OCI-M1 (cell line): ENCODE measurements around the gene WSB1.

Source experiments
- DNase-seq: peaks from one replicate; lab custom pipeline; 2025; lab: John Stamatoyannopoulos, UW

Gene WSB1

GRCh38 chr17:27357236-27357635 is 63.3 kb downstream of the WSB1 start:
- no peak for DNase-seq

- DNase-seq = peak; percentile 62
Observed at GRCh38 chr17:27360507-27360906, 66.6 kb downstream of the WSB1 start.

GRCh38 chr17:27361695-27362094 is 67.8 kb downstream of the WSB1 start:
- no peak for DNase-seq

GRCh38 chr17:27362503-27362902 is 68.6 kb downstream of the WSB1 start:
- no peak for DNase-seq

- DNase-seq = no peak
Observed at GRCh38 chr17:27362909-27363308, 69.0 kb downstream of the WSB1 start.

GRCh38 chr17:27363326-27363725 is 69.4 kb downstream of the WSB1 start:
- no peak for DNase-seq
